Activated B cell treated with CpG ODN at 0.5 μM for 24 hours (primary cell): Measurements from ENCODE around the gene SCGB2B2. TPM values are rescaled to one million over a fixed set of nuclear protein-coding genes. Genes with fewer than 3 reads are reported as not detected.

Experiments
- ATAC-seq: fragments of 200-7000 bp; cut with Tn5 transposase; one replicate; pipeline ENCODE4 v1.10.0; 2021; ENCODE audit warnings: low read depth, mild to moderate bottlenecking, moderate library complexity
- CTCF ChIA-PET: fragments of 350-600 bp; sonication (Branson Sonifier 250); formaldehyde crosslinking; loops from one replicate; lab custom pipeline; 2021; ENCODE audit warnings: antibody characterized with exemption; lab: Charles Lee
- POLR2A ChIA-PET: fragments of 350-600 bp; sonication (Branson Sonifier 250); formaldehyde crosslinking; loops from one replicate; lab custom pipeline; 2021; ENCODE audit warnings: antibody characterized with exemption; lab: Charles Lee
- DNase-seq: peaks from one replicate; pipeline ENCODE4 v3.0.0; 2022
- H3K27ac Mint-ChIP-seq: one replicate; pipeline ENCODE4 v1.8.0; 2020; ENCODE audit warnings: mixed read lengths
- H3K27me3 Mint-ChIP-seq: one replicate; pipeline ENCODE4 v1.8.0; 2021; ENCODE audit warnings: mixed read lengths
- H3K36me3 Mint-ChIP-seq: one replicate; pipeline ENCODE4 v1.8.0; 2021; ENCODE audit warnings: low read depth, mixed read lengths
- H3K4me1 Mint-ChIP-seq: one replicate; pipeline ENCODE4 v1.8.0; 2021; ENCODE audit warnings: mixed read lengths
- H3K4me3 Mint-ChIP-seq: one replicate; pipeline ENCODE4 v1.8.0; 2020; ENCODE audit warnings: mild to moderate bottlenecking, mixed read lengths
- H3K9me3 Mint-ChIP-seq: one replicate; pipeline ENCODE4 v1.8.0; 2020; ENCODE audit warnings: mixed read lengths
- CTCF ChIP-seq: fragments of 200-600 bp; IDR thresholded peaks from one replicate; pipeline ENCODE4 v1.8.0; 2022; ENCODE audit warnings: antibody characterized with exemption, mild to moderate bottlenecking
- intact Hi-C: fragments of 100-400 bp; cut with micrococcal nuclease; formaldehyde crosslinking; loops from one replicate; pipeline ENCODE4 v1.15.1; 2024
- total RNA-seq: library from RNA; stranded (reverse); gene quantifications from 2 replicates; pipeline ENCODE4 v1.2.3, GENCODE V29; 2022

SCGB2B2 gene
- total RNA-seq, 1 donor from 2014 or later: 1.4 TPM

- H3K4me3 Mint-ChIP-seq: no peak overlapping the region
- ChIA-PET POLR2A (no interaction called here), CTCF (interaction anchor here (0.7 kb wide), 1 partner anchor 64 kb away, joined by 3 read pairs; no protein-coding TSS in a partner anchor)
- H3K4me1 Mint-ChIP-seq: no peaks in the 10 kb centered on the region
- no peak for TF ChIP-seq CTCF
- no peak overlapping the region for H3K27ac Mint-ChIP-seq
- no peaks in the 10 kb centered on the region for H3K36me3 Mint-ChIP-seq
- no peaks in the 10 kb centered on the region for H3K27me3 Mint-ChIP-seq
- DNase-seq: no peak
- intact Hi-C loops: no loop called here
- ATAC-seq: no peak
- no peaks in the 10 kb centered on the region for H3K9me3 Mint-ChIP-seq
These were observed 31.4 kb downstream of the SCGB2B2 start for GRCh38 chr19:34645551-34645950.

- no peak for DNase-seq
- H3K27ac Mint-ChIP-seq: no peak overlapping the region
- ChIA-PET POLR2A (no interaction called here), CTCF (interaction anchor here (0.7 kb wide), 1 partner anchor 65 kb away, joined by 3 read pairs; no protein-coding TSS in a partner anchor)
- H3K36me3 Mint-ChIP-seq: no peaks in the 10 kb centered on the region
- H3K9me3 Mint-ChIP-seq: no peaks in the 10 kb centered on the region
- no peak for TF ChIP-seq CTCF
- ATAC-seq: no peak
- no peaks in the 10 kb centered on the region for H3K4me1 Mint-ChIP-seq
- H3K27me3 Mint-ChIP-seq: no peaks in the 10 kb centered on the region
- no peak overlapping the region for H3K4me3 Mint-ChIP-seq
- intact Hi-C loops: no loop called here
These were observed 31.9 kb downstream of the SCGB2B2 start for GRCh38 chr19:34644991-34645461.

GRCh38 chr19:34642241-34642640 is 34.7 kb downstream of the SCGB2B2 start:
- H3K9me3 Mint-ChIP-seq: no peaks in the 10 kb centered on the region
- ChIA-PET POLR2A (no interaction called here), CTCF (interaction anchor here (6.3 kb wide), 1 partner anchor 69 kb away, joined by 70 read pairs; no protein-coding TSS in a partner anchor)
- no peak for TF ChIP-seq CTCF
- no peaks in the 10 kb centered on the region for H3K4me1 Mint-ChIP-seq
- intact Hi-C loops: no loop called here
- no peak for DNase-seq
- no peak overlapping the region for H3K27ac Mint-ChIP-seq
- H3K36me3 Mint-ChIP-seq: no peaks in the 10 kb centered on the region
- H3K4me3 Mint-ChIP-seq: no peak overlapping the region
- no peaks in the 10 kb centered on the region for H3K27me3 Mint-ChIP-seq
- no peak for ATAC-seq

GRCh38 chr19:34639491-34640085 is 37.4 kb downstream of the SCGB2B2 start:
- POLR2A ChIA-PET: no interaction called here
- peak; percentile 49 for ATAC-seq
- no peaks in the 10 kb centered on the region for H3K27me3 Mint-ChIP-seq

More at GRCh38 chr19:34639491-34640085, 37.4 kb downstream of the SCGB2B2 start:
- CTCF ChIA-PET: interaction anchor here (0.6 to 6.3 kb wide), 5 partner anchors 14 to 375 kb away, joined by 3 to 70 read pairs (median 4); partner anchors contain the start of gene ZNF302
- TF ChIP-seq CTCF: peak; percentile 86
- Mint-ChIP-seq H3K4me1 (no peaks in the 10 kb centered on the region), H3K4me3 (no peak overlapping the region), H3K27ac (no peak overlapping the region), H3K36me3 (peaks cover 8% of the 10 kb centered on the region), H3K9me3 (peaks cover 9% of the 10 kb centered on the region)
- DNase-seq: no peak
- intact Hi-C loops: loop anchor here (1.0 kb wide), 1 partner anchor 73 kb away; no protein-coding TSS in a partner anchor
